ENCODE measurements around the gene CUTA. TPM values are rescaled to one million over a fixed set of nuclear protein-coding genes. Genes with fewer than 3 reads are reported as not detected.

CUTA gene
- total and polyA plus RNA-seq, 2 experiments from 2014 or later = 204 to 404 TPM

GRCh38 chr6:33438978-33439594, 21.2 kb upstream of the CUTA start:
- in situ Hi-C loops (cut with MboI) = no loop called here

GRCh38 chr6:33437666-33438065, 19.8 kb upstream of the CUTA start:
- peaks cover 6% of the 10 kb centered on the region; the same call in 1 of the 2 replicates for H3K36me3 ChIP-seq (ENCODE audit: low read depth)

More at GRCh38 chr6:33438978-33439594, 21.2 kb upstream of the CUTA start:
- no peaks in the 10 kb centered on the region for H3K9me3 ChIP-seq (ENCODE audit: low read depth)
- no peaks in the 10 kb centered on the region for H3F3A ChIP-seq (ENCODE audit: insufficient read depth)
- no peaks in the 10 kb centered on the region for H4K20me1 ChIP-seq (ENCODE audit: insufficient read depth)
- peaks cover 6% of the 10 kb centered on the region; the same call in 1 of the 2 replicates for H3K36me3 ChIP-seq (ENCODE audit: low read depth)
- no peak for DNase-seq
- H3K27me3 ChIP-seq (replicated peaks; ENCODE audit: insufficient read depth) = no peaks in the 10 kb centered on the region
- TF ChIP-seq EZH2 (IDR thresholded peaks at IDR 0.05; ENCODE audit: insufficient read depth, poor library complexity, severe bottlenecking) (no peak), EZH2phosphoT487 (IDR thresholded peaks at IDR 0.05; ENCODE audit: insufficient read depth, low read depth) (no peak)
- no peak overlapping the region for H3K27ac ChIP-seq
- no peaks in the 10 kb centered on the region for H3K9me2 ChIP-seq (ENCODE audit: insufficient read depth)
- WGBS, 2 experiments (ENCODE audit: low coverage in 1 of 2, low lambda C conversion rate in 2 of 2, missing lambda C conversion rate in 2 of 2) = 88 to 90% methylated on average over 3 of the region's 3 CpGs
- H3K4me3 ChIP-seq = no peak overlapping the region
- H3K79me2 ChIP-seq (ENCODE audit: insufficient read depth) = no peaks in the 10 kb centered on the region
- no peak overlapping the region for H3K9ac ChIP-seq
- H2AFZ ChIP-seq = no peak overlapping the region
- no peak overlapping the region for H3K4me2 ChIP-seq (ENCODE audit: unreplicated experiment)
- no peaks in the 10 kb centered on the region for H3K4me1 ChIP-seq (ENCODE audit: insufficient read depth)

GRCh38 chr6:33434961-33435360, 17.1 kb upstream of the CUTA start:
- DNase-seq = no peak
- Histone ChIP-seq H3K27me3 (replicated peaks; ENCODE audit: insufficient read depth) (no peaks in the 10 kb centered on the region), H3K36me3 (ENCODE audit: low read depth) (peaks cover 6% of the 10 kb centered on the region; the same call in 1 of the 2 replicates), H3K4me3 (no peak overlapping the region), H3K4me1 (ENCODE audit: insufficient read depth) (no peaks in the 10 kb centered on the region), H3K9me2 (ENCODE audit: insufficient read depth) (no peaks in the 10 kb centered on the region), H3K27ac (no peak overlapping the region), H3F3A (ENCODE audit: insufficient read depth) (peaks cover 4% of the 10 kb centered on the region; the same call in 1 of the 2 replicates), H3K4me2 (ENCODE audit: unreplicated experiment) (no peak overlapping the region), H2AFZ (no peak overlapping the region), H4K20me1 (ENCODE audit: insufficient read depth) (no peaks in the 10 kb centered on the region), H3K9ac (no peak overlapping the region), H3K79me2 (ENCODE audit: insufficient read depth) (peaks cover 19% of the 10 kb centered on the region), H3K9me3 (ENCODE audit: low read depth) (no peaks in the 10 kb centered on the region)
- TF ChIP-seq EZH2phosphoT487 (IDR thresholded peaks at IDR 0.05; ENCODE audit: insufficient read depth, low read depth) = no peak
- TF ChIP-seq EZH2 (IDR thresholded peaks at IDR 0.05; ENCODE audit: insufficient read depth, poor library complexity, severe bottlenecking) = no peak
- 92 to 97% methylated on average over 2 to 4 of the region's 4 CpGs for WGBS, 2 experiments (ENCODE audit: low coverage in 1 of 2, low lambda C conversion rate in 2 of 2, missing lambda C conversion rate in 2 of 2)
- in situ Hi-C loops (cut with MboI) = no loop called here

More at GRCh38 chr6:33437666-33438065, 19.8 kb upstream of the CUTA start:
- Histone ChIP-seq H3K9ac (no peak overlapping the region), H4K20me1 (ENCODE audit: insufficient read depth) (no peaks in the 10 kb centered on the region), H3F3A (ENCODE audit: insufficient read depth) (no peaks in the 10 kb centered on the region), H3K9me3 (ENCODE audit: low read depth) (no peaks in the 10 kb centered on the region), H3K4me3 (no peak overlapping the region), H2AFZ (no peak overlapping the region), H3K27me3 (replicated peaks; ENCODE audit: insufficient read depth) (no peaks in the 10 kb centered on the region), H3K9me2 (ENCODE audit: insufficient read depth) (no peaks in the 10 kb centered on the region), H3K4me2 (ENCODE audit: unreplicated experiment) (no peak overlapping the region), H3K79me2 (ENCODE audit: insufficient read depth) (no peaks in the 10 kb centered on the region), H3K27ac (no peak overlapping the region), H3K4me1 (ENCODE audit: insufficient read depth) (no peaks in the 10 kb centered on the region)
- in situ Hi-C loops (cut with MboI) = no loop called here
- TF ChIP-seq EZH2 (IDR thresholded peaks at IDR 0.05; ENCODE audit: insufficient read depth, poor library complexity, severe bottlenecking) = no peak
- no peak for TF ChIP-seq EZH2phosphoT487 (IDR thresholded peaks at IDR 0.05; ENCODE audit: insufficient read depth, low read depth)
- 95 to 98% methylated on average over 15 to 18 of the region's 18 CpGs for WGBS, 2 experiments (ENCODE audit: low coverage in 1 of 2, low lambda C conversion rate in 2 of 2, missing lambda C conversion rate in 2 of 2)
- no peak for DNase-seq

GRCh38 chr6:33433544-33434191, 15.8 kb upstream of the CUTA start:
- Histone ChIP-seq H3K36me3 (ENCODE audit: low read depth) (peaks cover 6% of the 10 kb centered on the region; the same call in 1 of the 2 replicates), H3K27me3 (replicated peaks; ENCODE audit: insufficient read depth) (no peaks in the 10 kb centered on the region), H3K4me1 (ENCODE audit: insufficient read depth) (peaks cover 3% of the 10 kb centered on the region; the same call in 1 of the 2 replicates), H3K9ac (no peak overlapping the region), H2AFZ (no peak overlapping the region), H3K9me3 (ENCODE audit: low read depth) (no peaks in the 10 kb centered on the region), H3K27ac (no peak overlapping the region), H4K20me1 (ENCODE audit: insufficient read depth) (no peaks in the 10 kb centered on the region), H3K9me2 (ENCODE audit: insufficient read depth) (no peaks in the 10 kb centered on the region), H3F3A (ENCODE audit: insufficient read depth) (peaks cover 9% of the 10 kb centered on the region; the same call in 1 of the 2 replicates), H3K79me2 (ENCODE audit: insufficient read depth) (peaks cover 30% of the 10 kb centered on the region), H3K4me2 (ENCODE audit: unreplicated experiment) (no peak overlapping the region), H3K4me3 (no peak overlapping the region)
- DNase-seq = no peak
- TF ChIP-seq EZH2phosphoT487 (IDR thresholded peaks at IDR 0.05; ENCODE audit: insufficient read depth, low read depth) = no peak
- TF ChIP-seq EZH2 (IDR thresholded peaks at IDR 0.05; ENCODE audit: insufficient read depth, poor library complexity, severe bottlenecking) = no peak
- 72 to 83% methylated on average over 5 to 7 of the region's 17 CpGs for WGBS, 2 experiments (ENCODE audit: low coverage in 1 of 2, low lambda C conversion rate in 2 of 2, missing lambda C conversion rate in 2 of 2)
- in situ Hi-C loops (cut with MboI) = no loop called here

Measured in GM23248 (cell line).